HG02623 (cell line): ENCODE results near the gene PNKD.
"Not testable (repeated sequence)": the region's sequence is repeated elsewhere in the genome, so short reads cannot be mapped to it uniquely, and the experiment has no call there.

Experiments
- ATAC-seq: cut with Tn5 transposase; IDR thresholded peaks from one replicate; pipeline ENCODE4 v1.9.1; 2021; ENCODE audit warnings: moderate library complexity; ENCODE audit not compliant: unreplicated experiment

Gene PNKD

DNA sequence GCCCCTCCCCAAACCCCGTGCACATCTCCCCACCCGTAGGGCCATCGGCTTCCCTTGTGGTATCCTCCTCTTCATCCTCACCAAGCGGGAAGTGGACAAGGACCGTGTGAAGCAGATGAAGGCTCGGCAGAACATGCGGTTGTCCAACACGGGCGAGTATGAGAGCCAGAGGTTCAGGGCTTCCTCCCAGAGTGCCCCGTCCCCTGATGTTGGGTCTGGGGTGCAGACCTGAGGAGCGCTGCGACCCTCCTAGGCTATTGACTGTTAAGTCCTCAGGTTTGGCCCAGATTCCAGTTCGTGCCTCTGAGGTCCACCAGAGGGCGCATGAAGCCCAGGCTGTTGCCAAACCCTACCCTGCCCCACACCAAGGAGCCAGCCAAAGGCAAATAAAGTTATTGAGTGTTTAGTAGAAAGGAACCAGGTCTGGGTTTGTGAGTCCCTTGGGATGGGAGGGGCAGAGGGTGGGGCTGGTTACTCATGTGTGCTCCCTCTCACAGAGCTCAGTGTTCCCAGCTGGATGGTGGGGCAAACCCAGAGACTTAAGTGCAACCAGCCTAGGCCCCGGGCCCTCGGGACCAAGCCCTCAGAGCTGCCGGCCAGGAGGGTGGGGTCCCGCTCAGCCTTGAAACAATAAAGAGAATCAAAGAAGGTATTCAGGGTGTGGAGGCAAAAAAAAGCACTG, 2.4 kb downstream of the PNKD start:
- ATAC-seq: no peak

DNA sequence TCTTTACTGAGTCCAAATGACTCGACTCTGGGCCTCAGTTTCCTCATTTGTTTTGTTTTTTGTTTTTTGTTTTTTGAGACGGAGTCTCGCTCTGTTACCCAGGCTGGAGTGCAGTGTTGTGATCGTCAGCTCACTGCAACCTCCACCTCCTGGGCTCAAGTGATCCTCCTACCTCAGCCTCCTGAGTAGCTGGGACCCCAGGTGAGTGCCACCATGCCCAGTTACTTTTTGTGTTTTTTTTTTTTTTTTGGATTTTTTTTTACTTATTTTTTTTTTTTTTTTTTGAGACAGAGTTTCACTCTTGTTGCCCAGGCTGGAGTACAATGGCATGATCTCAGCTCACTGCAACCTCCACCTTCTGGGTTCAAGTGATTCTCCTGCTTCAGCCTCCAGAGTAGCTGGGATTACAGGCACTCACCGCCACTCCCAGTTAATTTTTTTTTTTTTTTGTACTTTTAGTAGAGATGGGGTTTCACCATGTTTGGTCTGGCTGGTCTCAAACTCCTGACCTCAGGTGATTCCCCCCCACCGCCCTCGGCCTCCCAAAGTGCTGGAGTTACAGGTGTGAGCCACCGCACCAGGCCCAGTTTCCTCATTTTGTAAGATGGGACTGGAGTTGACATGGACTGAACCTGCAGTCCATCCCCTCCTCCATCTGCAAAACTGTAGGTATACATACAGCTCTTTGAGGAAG, 3.0 kb downstream of the PNKD start:
- ATAC-seq: not testable (repeated sequence)

DNA sequence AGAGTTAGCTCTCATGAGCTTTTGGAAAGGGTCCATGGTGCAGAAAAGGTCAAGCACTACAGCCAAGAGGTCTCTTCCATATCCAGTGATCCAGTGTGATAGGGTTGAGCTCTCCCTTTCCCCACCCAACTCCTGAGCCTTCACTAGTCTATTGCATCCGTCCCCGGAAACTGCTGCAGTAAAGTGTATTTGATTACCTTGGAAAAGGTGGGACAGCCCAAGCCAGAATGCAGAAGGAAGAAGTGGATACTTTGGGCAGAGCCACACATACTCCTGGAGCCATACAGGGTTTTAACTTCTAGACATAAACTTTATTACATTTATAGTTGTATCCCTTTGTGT, 3.6 kb downstream of the PNKD start:
- no peak for ATAC-seq

DNA sequence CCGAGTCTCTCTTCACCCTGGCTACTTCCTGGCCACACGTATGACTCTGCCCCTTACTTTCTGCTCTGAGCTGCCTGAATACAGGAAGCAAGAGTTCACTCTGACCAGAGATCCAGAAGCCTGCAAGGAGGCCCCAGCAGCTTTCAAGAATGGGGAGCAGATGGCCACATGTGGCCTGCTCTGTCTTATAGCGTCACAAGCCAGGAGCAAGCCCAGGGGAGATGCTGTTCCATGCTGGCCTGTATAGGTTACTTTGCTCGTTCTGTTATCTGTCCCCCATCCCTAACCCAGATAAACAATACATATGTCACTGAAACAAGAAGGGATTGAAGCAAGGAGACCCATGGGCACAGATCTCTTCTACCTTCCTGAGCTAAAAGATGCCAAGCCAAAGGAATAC, 4.3 kb downstream of the PNKD start:
- ATAC-seq: no peak

DNA sequence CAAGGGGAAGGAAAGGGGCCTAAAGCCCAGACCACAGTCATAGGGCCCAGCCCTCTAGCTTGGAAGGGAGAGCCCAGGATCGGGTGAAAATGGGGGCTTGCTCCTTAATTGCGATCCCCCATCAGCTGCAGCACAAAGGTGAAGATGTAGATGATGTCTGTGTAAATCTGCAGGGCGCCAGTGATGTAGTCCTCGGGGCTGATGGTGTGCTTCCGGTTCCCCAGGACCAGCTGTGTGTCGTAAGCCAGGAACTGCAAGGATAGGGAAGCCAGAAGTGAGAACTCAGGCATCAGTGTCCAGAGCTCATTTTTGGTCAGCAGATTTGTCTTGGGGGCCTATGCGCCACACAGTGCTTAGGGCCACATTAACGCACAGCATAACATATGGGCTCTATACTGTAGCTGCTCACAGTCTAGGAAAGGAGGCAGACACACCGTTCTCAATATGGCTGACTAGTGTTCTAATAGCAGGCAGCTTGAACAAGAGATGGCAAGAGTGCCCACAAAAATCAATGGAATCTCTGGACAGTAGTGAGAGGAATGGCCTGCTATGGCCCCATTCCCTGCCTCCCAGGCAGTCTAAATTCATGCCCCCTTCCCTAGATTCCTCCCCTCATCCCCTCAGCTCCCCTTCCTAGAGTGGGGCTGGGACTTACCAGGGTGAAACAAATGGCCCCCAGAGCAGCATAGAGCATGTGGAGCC, 5.2 kb downstream of the PNKD start:
- no peak for ATAC-seq

DNA sequence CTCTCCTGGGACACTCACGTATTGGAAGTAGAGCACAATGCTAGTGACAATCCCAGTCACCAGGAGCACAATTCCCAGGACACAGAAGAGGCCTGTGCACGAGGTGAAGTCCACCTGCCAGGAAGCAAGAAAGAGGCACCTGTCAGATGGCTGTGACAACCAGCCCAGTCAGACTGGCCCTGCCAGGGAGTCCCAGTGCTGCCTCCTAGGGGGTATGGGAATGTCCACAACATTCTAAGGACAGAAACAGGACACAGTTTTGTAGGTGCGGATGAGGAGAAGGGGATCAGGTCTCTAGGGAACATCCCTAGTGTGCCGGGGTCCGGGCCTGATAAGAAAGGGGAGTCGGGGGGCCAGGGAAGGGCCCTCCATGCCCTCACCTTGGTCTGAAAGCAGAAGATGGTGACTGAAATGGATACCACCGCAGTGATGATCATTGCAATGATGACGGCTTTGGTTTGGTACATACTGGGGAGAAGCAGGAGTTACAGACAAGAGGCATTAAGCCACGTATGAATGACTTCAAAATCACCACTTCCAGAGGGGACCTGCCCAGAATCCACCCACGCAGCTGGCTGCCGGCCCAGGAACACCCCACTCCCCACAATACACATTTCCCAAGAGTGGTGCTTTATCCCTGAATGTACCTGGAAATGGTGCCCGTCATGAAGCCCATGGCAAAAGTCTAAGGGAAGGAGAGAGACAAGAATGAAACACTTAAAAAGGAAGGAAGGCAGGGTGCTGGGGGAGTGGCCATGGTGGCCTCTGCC, 6.9 kb downstream of the PNKD start:
- ATAC-seq: no peak

DNA sequence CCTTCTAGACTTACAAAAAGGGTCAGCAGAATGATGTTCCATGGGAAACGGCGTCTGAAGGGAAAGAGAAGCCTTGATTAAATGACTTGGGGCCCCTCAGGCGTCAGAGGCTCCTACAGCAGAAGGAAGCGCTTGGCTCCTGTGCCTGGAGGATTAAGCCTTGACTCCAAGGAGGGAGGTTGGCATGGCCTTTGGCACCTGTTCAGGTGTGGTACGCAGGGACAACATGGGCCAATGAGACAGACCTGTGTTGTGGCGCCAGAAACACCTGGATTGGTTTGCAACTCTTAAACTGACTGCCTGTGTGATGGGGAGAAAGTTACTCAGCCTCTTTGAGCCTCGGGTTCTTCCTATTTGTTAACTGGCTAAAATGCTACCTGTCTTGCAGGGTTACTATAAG, 7.6 kb downstream of the PNKD start:
- ATAC-seq: no peak

DNA sequence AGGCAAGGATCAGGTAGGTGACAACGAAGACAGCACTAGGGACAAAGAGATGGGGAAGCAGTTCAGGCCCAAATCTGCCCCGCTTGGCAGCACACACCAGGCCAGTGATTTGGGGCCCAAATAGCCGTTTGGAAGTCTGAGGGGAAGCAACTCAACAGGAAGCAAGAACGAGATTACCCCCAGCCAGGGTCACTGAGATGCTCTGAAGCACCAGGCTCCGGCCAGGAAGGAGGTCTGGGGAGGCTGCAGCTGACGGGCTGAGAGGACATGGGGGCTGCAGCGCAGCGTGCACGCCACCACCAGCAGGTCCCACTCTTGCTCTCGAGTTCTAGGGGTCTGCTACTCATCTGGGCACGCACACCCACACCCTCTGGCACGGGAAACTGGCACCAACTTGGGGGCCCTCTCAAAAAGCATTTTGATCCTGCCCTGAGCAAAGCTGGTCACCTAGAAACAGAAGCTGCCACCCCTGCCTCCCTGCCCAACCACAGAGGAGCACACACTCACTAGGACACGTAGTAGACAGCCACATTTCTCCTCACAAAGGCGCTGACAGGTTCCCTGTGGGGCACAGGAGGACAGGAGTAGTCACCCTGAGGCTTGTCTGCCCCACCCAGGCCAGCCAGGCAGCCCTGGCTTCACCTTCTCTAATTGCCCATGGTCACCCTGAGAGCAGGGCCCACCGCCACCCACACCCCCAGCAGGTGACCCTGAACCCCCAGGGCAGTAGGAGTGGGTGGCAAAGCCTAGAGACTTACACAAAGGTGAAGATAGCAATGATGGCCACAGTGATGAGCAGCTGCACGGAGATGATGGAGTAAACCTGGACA, 8.4 kb downstream of the PNKD start:
- ATAC-seq: no peak

DNA sequence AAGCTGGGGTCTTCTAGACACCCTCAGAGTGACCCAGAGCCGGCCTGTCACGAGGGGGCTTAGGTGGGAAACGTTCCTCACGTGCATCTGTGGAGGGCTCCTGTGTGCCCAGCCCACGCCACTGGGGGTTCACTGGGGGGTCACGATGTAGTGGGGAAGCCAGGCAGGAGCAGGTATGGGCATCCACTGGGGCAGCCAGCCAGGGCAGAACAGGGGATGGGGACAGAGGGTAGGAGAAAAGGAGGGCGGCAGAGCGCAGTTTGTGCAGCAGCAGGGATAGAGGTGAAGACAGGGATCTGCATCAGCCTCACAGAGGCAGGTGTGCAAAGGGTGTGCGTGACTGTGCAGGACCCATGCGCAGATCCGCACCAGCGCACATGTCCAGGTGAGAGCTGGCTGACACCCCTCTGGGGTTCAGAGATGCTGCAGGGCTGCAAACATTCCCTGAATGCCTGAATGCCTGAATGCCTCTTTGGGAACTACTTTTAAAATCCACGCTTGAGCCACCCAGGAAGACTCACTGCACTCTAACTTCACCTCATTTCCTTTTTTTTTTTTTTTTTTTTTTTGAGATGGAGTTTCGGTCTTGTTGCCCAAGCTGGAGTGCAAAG, 10.0 kb downstream of the PNKD start:
- no peak for ATAC-seq

DNA sequence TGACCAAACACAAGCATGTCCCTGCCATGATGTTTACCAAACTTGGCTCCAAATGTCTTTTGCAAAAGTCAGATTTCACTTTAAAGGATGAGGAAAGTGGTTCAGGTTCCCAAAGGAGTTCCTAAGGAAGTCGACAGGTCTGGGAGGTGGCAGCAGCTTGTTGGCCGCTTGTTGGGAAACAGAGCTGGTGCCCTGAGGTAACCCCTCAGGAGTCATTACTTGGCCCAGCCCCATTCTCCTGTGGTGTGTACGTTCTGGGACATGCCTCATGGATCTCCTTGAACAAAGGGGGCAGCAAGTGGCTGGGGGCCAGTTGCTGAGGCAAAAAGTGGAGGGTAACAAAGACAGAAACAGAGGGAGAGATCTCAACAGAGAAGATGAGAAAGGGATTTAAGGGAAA, 11.1 kb downstream of the PNKD start:
- no peak for ATAC-seq

DNA sequence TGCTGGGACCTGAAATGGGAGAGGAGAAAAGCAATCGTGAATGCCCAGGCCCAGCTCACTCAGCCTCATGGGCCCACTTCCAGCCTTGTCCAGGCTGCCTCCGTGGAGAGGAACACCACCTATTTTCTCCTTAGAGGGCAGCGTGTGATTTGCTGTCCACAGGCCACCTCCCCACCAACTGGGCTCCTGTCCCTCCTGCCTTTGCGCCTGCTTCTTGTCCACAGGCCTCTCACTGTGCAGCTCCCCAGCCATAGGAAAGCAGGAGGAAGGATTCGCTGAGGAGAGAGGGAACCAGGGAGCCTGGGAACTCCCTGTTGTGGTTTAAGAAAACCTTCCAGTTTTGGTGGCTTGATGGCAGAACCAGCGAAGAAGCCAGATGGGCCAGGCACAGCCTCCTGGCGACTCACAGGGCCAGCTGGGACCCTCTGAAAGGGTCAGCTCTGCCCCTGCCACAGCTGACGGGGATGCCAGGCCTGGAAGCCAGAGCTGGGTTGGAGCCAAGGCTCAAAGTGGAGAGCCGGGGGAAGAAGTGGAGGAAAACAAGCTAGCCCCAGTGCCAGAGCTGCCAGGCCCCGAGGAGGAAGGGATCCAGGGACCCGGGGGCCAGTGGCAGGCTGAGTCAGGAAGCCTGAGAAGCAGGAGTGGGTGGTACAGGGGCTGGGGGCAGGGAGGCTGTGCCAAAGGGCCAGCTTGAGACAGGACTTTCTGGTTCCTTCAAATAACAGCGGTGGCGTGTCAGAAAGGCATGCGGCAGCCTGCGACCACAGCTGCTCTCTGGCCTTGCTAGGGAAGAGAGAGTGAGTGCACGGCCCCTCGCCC, 12.1 kb downstream of the PNKD start:
- ATAC-seq: no peak

DNA sequence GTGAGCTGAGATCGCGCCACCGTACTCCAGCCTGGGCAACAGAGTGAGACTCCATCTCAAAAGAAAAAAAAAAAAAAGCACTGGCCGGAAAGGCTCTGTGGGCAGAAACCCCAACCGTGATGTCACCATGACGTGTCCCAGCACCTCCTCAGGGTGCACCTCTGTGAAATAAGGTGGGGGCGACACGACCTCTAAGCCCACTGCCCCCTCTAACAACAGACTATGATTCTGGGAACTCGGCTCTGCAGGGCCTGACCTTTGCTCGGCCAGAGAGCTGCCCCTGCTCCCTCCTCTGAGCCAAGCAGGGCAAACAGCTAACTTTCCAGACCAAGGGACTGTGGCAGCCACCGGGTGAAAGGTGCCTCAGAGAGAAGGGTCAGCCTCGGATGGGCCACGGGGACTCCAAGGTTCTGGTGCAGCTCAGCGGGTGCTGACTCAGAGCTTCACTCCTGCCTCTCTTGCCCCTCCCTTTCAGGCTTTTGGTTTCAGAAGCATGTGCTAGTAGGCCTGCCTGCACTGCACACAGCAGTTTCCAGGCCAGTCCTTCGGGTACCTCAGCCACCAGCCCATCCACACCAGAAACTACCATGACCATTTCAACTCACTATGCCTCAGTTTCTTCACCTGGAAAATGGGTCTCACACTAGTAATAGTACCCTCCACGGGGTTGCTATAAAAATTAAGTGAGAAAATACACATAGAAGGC, 13.9 kb downstream of the PNKD start:
- ATAC-seq: peak; percentile 33

DNA sequence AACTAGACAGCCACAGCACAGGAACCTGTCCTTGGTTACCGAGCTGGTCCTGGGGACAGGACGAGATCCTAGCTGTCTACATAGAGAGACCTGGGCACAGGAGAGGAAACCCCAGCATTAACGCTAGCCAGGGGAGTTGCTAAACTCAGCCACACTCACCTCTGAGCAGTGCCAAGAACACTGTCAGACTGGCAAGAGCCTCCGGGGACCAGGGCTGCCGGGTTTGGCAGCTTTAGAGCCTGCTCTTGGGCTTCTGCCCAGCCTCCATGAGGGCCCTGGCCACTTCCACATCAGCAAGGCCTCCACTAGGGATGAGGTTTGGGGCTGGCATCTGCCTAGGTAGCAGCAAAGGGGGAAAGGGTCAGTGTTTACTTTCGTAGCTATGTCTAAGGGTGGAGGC, 15.3 kb downstream of the PNKD start:
- ATAC-seq: no peak

DNA sequence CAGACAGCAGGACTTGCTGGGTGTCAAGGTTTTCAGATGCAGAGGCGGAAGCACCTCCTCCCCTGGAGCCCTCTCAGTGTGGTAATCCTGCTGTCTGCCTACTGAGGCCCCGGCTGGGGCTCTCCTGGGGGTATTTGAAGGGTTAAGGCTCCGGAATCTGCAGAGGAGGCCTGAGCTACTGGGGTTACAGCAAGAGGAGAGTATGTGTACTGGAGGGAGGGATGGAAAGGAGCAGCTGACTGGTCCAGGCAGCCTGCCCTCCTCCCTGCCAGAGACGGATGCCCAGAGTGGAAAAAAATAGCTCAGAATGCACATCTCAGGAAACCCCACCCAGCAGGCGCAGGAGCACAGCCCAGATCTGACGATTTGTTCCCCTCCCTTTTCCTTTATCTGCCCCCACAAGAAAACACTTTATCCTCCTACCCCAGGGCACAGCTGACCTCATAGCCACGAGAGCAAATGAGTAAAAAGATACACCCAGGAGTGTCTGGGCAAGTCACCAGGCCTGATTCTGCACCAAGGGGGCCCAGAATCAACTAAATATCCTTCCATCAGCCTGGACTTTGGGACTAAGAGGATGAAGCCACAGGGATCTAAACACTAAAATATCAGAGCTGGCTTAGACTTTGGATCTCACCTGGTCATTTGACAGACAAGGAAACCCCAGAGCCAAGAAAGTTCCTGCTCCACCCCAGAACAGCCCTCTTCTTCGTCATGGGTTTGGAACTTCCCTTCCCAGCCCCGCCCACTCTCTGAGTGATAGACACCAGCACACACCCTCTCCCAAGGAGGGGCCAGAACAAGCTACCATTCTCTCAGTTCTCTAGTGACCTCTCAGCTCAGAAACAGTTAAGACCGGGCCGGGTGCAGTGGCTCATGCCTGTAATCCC, 16.5 kb downstream of the PNKD start:
- ATAC-seq: peak; percentile 64

DNA sequence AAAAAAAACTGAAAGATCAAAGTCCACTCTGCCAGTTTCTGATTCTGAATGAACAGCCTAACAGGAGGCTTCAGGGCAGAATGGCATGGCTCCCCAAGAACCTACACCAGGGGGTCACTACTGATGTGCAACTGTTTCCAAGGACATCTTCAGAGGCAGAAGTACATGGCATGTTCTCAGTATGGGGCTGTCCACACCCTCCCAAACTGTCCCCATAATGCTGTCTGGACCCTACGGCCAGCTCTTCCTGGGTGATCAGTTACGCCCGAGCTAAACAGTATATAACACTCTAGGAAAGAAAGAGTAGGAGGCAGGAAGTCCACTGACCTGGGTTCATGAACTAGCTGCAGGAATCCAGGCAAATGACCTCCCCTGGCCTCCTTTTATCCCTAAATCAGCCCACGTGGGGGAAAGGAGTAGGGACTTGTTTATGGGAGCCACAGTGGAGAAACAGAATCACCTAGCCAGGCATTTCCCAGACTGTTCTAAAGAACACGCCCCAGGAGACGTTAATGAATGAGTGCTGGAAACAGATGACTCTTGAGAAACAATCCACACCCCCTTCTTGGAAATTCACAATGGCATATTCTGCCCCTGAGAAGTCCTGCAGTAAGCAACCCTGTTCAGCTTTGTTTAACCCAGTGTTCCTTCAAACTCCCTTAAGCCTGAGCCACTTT, 19.5 kb downstream of the PNKD start:
- no peak for ATAC-seq

DNA sequence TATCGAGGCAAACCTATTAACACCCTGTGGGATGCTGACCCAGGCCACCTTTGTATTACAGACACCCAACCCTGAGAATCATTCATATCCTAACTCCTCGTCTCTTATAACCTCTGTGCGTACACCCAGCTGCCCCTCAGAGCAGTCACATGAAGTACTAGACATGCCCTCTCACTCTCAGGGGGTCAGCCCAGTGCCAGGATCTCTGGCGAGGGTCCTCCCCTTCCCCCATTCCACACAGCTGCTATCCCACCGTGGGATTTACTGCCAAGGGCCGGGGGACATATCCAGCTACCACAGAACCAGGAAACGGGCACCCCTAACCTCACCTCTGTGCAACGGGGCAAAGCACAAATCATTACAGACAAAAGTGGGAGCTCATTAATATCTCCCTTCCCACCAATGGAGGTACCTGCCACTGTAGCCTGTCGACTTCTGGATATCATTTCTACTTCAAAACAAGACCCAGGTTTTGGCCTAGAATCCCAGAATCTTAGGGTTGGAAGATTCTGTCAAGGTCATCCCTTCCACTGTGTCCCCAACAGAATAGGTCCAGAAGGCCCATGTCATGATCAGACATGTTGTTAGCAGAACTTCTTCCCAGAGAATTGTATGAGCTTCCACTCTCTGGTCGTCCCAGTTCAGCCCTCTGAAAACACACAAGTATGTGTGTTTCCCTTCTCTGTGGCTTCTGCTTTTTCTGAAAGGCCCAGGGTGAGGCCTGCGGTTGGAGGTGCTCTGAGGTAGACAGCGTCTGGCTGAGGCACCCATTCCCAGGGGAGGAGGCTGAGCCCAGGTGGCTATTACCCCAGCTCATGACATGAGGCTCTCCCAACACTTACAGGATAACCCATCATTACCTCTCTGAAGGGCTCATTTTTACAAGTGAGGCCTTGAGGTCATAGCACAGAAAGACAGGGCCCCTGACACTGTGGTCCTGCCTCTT, 20.3 kb downstream of the PNKD start:
- ATAC-seq: peak; percentile 37
